WERI-Rb-1 (cell line): ENCODE measurements around the gene MSN.

ENCODE experiments used
- DNase-seq: peaks from one replicate; pipeline ENCODE4 v3.0.0-alpha.2; 2020
- H3K27ac ChIP-seq: fragments of 250-450 bp; sonication (Bioruptor Pico); 2 replicates; pipeline ENCODE4 v1.5.1; 2020; ENCODE audit warnings: mild to moderate bottlenecking, moderate library complexity
- H3K27me3 ChIP-seq: fragments of 250-450 bp; sonication (Bioruptor Pico); 2 replicates; pipeline ENCODE4 v1.5.1; 2021; ENCODE audit warnings: mild to moderate bottlenecking, low read depth, moderate library complexity; ENCODE audit not compliant: insufficient read depth, severe bottlenecking
- H3K36me3 ChIP-seq: fragments of 250-450 bp; sonication (Bioruptor Pico); 2 replicates; pipeline ENCODE4 v1.5.1; 2020; ENCODE audit warnings: mild to moderate bottlenecking, moderate library complexity
- H3K4me3 ChIP-seq: 2 replicates; pipeline ENCODE4 v1.5.1; 2011; ENCODE audit warnings: low read depth, mild to moderate bottlenecking, control low read depth, low read length
- H3K9me3 ChIP-seq: fragments of 250-450 bp; sonication (Bioruptor Pico); 2 replicates; pipeline ENCODE4 v1.5.1; 2021; ENCODE audit warnings: mild to moderate bottlenecking, moderate library complexity; ENCODE audit not compliant: severe bottlenecking
- TF ChIP-seq, protein P1 (sequence below): IDR thresholded peaks from 2 replicates; pipeline ENCODE4 v1.5.1; 2011; ENCODE audit warnings: low read depth, mild to moderate bottlenecking, control low read depth, inconsistent platforms, low read length

The MSN gene

DNA sequence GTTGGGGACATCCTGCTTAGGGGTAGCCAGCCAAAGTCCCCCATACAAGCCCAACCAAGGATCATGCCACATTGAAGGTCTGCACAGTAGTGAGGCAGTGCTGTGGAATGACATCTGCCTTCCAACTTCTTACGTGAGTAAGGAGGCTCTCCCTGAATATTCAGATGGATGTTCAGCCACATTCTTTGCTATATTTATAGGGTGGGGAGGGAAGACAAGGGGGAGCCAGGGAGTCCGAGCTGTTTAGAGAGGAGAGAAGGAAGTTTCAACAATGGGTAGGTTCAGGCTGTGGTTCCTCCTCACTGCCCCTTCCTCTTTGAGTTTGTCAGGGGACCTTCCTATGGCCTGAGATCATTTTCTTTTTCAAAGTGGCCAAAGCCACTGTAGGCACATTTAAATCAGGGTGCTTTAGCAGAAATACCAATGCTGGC, 29.8 kb downstream of the MSN start:
- Histone ChIP-seq H3K27me3 (peaks cover 8% of the 10 kb centered on the region), H3K4me3 (no peak overlapping the region), H3K27ac (no peak overlapping the region), H3K36me3 (no peaks in the 10 kb centered on the region), H3K9me3 (no peaks in the 10 kb centered on the region)
- DNase-seq: no peak
- TF ChIP-seq, protein P1, sequence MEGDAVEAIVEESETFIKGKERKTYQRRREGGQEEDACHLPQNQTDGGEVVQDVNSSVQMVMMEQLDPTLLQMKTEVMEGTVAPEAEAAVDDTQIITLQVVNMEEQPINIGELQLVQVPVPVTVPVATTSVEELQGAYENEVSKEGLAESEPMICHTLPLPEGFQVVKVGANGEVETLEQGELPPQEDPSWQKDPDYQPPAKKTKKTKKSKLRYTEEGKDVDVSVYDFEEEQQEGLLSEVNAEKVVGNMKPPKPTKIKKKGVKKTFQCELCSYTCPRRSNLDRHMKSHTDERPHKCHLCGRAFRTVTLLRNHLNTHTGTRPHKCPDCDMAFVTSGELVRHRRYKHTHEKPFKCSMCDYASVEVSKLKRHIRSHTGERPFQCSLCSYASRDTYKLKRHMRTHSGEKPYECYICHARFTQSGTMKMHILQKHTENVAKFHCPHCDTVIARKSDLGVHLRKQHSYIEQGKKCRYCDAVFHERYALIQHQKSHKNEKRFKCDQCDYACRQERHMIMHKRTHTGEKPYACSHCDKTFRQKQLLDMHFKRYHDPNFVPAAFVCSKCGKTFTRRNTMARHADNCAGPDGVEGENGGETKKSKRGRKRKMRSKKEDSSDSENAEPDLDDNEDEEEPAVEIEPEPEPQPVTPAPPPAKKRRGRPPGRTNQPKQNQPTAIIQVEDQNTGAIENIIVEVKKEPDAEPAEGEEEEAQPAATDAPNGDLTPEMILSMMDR: no peak

DNA sequence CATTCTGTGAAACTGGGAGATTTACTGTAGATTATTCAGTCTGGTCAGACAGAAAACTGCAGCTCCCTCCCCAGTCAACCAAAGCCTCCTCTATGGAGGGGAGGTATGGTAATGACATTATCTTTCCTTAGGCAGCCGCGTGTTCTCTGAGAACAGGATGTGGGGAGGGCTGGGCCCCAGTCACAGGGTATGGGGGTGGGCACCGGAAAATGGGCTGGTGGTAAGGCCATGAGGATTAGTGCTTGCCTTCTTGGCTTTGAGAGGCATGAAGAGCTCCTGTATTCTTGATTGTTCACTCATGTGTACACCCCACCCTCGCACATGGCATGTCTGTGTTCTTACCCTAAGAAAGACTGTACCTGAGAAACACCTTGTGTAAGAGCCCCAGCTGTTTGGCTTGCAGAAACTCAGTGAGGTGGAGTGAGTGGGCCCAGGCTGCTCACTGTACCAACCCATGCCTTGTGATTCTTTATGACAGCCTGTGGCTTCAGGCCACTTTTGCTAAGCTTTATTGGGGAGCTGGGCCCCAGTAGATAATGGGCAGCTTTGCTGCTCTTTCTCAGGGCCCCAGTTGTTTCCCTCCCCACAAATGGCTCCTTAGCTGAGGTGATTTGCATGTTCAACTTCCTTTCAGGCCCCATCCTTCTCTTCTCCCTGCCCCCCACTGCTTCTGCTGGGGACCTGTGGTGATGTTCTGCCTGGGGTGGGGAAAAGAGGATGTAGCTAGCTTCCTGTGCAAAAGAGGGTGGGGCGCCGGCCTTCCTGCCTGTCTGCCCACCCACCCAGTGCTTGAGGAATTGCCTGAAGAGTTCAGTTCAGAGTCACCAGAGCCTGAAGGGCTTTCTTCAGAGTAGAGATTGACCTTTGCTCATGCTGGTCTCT, 30.7 kb downstream of the MSN start:
- no peak for DNase-seq
- no peaks in the 10 kb centered on the region for H3K36me3 ChIP-seq
- no peak overlapping the region for H3K27ac ChIP-seq
- H3K27me3 ChIP-seq: peaks cover 8% of the 10 kb centered on the region
- H3K4me3 ChIP-seq: no peak overlapping the region
- TF ChIP-seq, protein P1: no peak
- H3K9me3 ChIP-seq: no peaks in the 10 kb centered on the region

DNA sequence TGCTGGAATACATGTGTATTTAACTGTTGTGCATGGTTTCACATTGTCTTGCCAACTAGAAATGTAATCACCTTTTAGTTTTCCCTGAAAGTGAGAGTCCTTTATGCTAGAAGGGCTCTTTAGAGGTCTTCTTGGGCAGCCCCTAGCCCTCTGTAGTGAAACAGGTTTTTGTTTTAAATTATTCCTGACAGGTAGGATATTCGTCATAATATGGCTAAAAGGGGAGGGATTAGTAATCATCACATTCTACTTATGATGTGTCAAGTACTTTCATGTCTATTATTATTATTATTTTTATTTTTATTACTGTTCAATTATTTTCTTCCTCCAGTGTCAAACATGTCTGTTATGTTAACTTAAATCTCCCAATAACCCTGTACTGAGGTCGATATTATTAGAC, 35.5 kb downstream of the MSN start:
- TF ChIP-seq, protein P1: no peak
- Histone ChIP-seq H3K36me3 (no peaks in the 10 kb centered on the region), H3K4me3 (no peak overlapping the region), H3K27ac (no peak overlapping the region), H3K27me3 (peaks cover 2% of the 10 kb centered on the region), H3K9me3 (no peaks in the 10 kb centered on the region)
- DNase-seq: no peak

DNA sequence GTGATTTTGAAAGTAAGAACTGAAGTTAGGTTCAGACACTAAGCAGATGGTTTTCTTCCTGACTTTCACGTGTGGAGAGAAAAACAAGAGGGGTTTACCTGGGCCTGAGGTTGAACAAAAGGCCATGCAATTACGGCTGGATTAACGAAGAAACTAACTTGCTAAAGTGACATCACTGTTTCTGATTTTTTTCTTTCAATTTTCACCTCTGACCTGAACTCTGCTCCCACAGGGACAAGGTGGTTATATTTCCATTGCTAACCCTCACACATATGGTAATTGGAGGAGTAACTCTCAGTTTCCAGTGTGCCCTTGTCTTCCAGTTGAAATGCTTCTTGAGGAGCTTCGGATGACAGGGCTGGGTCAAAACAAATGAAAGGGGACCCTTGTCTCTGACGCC, 38.0 kb downstream of the MSN start:
- TF ChIP-seq, protein P1: no peak
- Histone ChIP-seq H3K9me3 (no peaks in the 10 kb centered on the region), H3K27ac (no peak overlapping the region), H3K4me3 (no peak overlapping the region), H3K36me3 (no peaks in the 10 kb centered on the region), H3K27me3 (no peaks in the 10 kb centered on the region)
- DNase-seq: no peak

DNA sequence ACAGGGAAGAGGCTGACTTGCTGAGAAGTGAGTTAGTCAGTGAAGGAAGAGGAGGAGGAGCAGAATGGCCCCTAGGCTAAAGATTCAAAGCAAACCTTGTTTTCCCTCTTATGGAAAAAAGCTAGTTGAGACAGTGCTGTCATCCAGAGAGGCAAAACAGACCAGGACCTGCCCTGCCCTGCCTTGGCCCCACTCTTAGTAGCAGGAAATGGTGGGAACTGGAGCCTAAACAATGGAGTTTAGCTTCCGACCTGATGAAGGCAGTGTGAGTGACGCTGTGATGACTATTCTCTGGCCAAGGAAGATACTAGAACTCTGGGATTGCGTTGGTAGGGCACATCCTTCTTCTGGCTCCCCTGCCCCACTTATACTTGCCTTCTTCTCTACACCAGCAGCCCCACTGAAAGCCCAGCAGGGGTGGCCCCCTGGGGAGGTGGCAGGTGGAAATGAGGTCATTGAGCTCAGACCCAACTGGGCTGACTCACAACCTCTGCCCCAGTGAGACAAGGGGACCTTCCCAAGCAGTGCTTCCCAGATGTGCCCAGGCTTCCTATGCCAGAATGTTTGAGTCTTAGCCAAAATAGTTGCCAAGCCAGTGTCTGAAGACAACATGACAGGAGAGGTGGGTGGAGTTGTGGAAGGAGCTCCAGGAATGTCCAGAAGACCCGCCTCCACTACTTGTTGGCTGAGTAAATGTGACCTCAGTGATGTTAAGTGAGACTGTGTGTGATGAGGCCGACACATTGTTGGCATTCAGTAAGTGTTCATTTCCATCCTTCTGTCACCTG, 38.8 kb downstream of the MSN start:
- H3K27ac ChIP-seq: no peak overlapping the region
- no peaks in the 10 kb centered on the region for H3K36me3 ChIP-seq
- no peaks in the 10 kb centered on the region for H3K9me3 ChIP-seq
- no peak for DNase-seq
- no peak overlapping the region for H3K4me3 ChIP-seq
- no peaks in the 10 kb centered on the region for H3K27me3 ChIP-seq
- TF ChIP-seq, protein P1: no peak
